GM12891 (cell line): ENCODE results near the gene SLC2A13.

Experiments
- POLR2A ChIP-seq: IDR thresholded peaks from 2 replicates; pipeline ENCODE4 v1.6.1; 2011; ENCODE audit warnings: low read depth, low read length, control low read depth
- POLR2AphosphoS5 ChIP-seq: IDR thresholded peaks from 2 replicates; pipeline ENCODE4 v1.6.1; 2011; ENCODE audit warnings: low read depth, low read length, control low read depth
- SPI1 ChIP-seq: IDR thresholded peaks from 2 replicates; pipeline ENCODE4 v1.6.1; 2011; ENCODE audit warnings: low read depth, low read length, control low read depth
- TAF1 ChIP-seq: IDR thresholded peaks from 2 replicates; pipeline ENCODE4 v1.6.1; 2011; ENCODE audit warnings: low read depth, low read length, control low read depth

GRCh38 chr12:39878753-39879152, 227.1 kb downstream of the SLC2A13 start:
- TF ChIP-seq SPI1 (no peak), TAF1 (no peak), POLR2A (no peak), POLR2AphosphoS5 (no peak)
